ENCODE data around the gene IFFO2.

- TF ChIP-seq, protein P1, sequence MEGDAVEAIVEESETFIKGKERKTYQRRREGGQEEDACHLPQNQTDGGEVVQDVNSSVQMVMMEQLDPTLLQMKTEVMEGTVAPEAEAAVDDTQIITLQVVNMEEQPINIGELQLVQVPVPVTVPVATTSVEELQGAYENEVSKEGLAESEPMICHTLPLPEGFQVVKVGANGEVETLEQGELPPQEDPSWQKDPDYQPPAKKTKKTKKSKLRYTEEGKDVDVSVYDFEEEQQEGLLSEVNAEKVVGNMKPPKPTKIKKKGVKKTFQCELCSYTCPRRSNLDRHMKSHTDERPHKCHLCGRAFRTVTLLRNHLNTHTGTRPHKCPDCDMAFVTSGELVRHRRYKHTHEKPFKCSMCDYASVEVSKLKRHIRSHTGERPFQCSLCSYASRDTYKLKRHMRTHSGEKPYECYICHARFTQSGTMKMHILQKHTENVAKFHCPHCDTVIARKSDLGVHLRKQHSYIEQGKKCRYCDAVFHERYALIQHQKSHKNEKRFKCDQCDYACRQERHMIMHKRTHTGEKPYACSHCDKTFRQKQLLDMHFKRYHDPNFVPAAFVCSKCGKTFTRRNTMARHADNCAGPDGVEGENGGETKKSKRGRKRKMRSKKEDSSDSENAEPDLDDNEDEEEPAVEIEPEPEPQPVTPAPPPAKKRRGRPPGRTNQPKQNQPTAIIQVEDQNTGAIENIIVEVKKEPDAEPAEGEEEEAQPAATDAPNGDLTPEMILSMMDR (IDR thresholded peaks at IDR 0.05), result no peak
- no peak for TF ChIP-seq POLR2AphosphoS5 (IDR thresholded peaks at IDR 0.05)
Observed at GRCh38 chr1:18936471-18936813, 20.0 kb downstream of the IFFO2 start.
